Measurements from ENCODE around the gene PTPN11. TPM values are rescaled to one million over a fixed set of nuclear protein-coding genes. Genes with fewer than 3 reads are reported as not detected.

PTPN11 gene
- polyA plus RNA-seq, 3 donors, result 11.1 to 41.9 (median 28.8) TPM

GRCh38 chr12:112466011-112466422, 47.3 kb downstream of the PTPN11 start:
- Mint-ChIP-seq H3K27me3 (ENCODE audit: low read depth in 3 of 3) (peaks cover 0 to 1% (median 1%) of the 10 kb centered on the region in 3 donors), H3K9me3 (no peaks in the 10 kb centered on the region), H3K27ac (peak overlapping the region in 1 of 7 donors; percentile 1), H3K4me1 (no peaks in the 10 kb centered on the region), H3K4me3 (no peak overlapping the region), H3K36me3 (peaks cover 44 to 59% of the 10 kb centered on the region in 2 donors)
- Histone ChIP-seq H2AFZ (ENCODE audit: insufficient read depth, low read depth, low read length, poor library complexity, severe bottlenecking) (no peak overlapping the region), H4K20me1 (ENCODE audit: insufficient read depth, low read length) (no peaks in the 10 kb centered on the region), H3K9ac (ENCODE audit: insufficient read depth, low read length, poor library complexity, severe bottlenecking) (no peak overlapping the region), H3K4me3 (replicated peaks in 1 of 3; ENCODE audit: low read depth in 2 of 3, low read length in 3 of 3) (no peak overlapping the region), H3K27me3 (ENCODE audit: control insufficient read depth in 2 of 2, insufficient read depth in 2 of 2, low read length in 2 of 2) (no peaks in the 10 kb centered on the region), H3K4me2 (replicated peaks; ENCODE audit: extremely low read depth, low read length, poor library complexity, severe bottlenecking) (no peak overlapping the region), H3K4me1 (ENCODE audit: control insufficient read depth in 1 of 2, insufficient read depth in 2 of 2, low read length in 2 of 2) (no peaks in the 10 kb centered on the region), H3K27ac (ENCODE audit: low read depth in 1 of 2, low read length in 2 of 2) (no peak overlapping the region), H3K36me3 (replicated peaks in 1 of 2; ENCODE audit: control insufficient read depth in 1 of 2, insufficient read depth in 2 of 2, low read length in 2 of 2) (peaks cover 28 to 64% of the 10 kb centered on the region in 2 donors), H3K9me3 (replicated peaks in 1 of 2; ENCODE audit: control insufficient read depth in 1 of 2, insufficient read depth in 1 of 2, low read length in 2 of 2) (no peaks in the 10 kb centered on the region), H3K79me2 (ENCODE audit: insufficient read depth, low read length) (no peaks in the 10 kb centered on the region)
- intact Hi-C loops (cut with micrococcal nuclease), result no loop called here
- no peak for DNase-seq
- TF ChIP-seq, protein P1, sequence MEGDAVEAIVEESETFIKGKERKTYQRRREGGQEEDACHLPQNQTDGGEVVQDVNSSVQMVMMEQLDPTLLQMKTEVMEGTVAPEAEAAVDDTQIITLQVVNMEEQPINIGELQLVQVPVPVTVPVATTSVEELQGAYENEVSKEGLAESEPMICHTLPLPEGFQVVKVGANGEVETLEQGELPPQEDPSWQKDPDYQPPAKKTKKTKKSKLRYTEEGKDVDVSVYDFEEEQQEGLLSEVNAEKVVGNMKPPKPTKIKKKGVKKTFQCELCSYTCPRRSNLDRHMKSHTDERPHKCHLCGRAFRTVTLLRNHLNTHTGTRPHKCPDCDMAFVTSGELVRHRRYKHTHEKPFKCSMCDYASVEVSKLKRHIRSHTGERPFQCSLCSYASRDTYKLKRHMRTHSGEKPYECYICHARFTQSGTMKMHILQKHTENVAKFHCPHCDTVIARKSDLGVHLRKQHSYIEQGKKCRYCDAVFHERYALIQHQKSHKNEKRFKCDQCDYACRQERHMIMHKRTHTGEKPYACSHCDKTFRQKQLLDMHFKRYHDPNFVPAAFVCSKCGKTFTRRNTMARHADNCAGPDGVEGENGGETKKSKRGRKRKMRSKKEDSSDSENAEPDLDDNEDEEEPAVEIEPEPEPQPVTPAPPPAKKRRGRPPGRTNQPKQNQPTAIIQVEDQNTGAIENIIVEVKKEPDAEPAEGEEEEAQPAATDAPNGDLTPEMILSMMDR (IDR thresholded peaks at IDR 0.05), result no peak

- TF ChIP-seq, protein P1 (IDR thresholded peaks at IDR 0.05), result no peak
- H3K4me3 ChIP-seq (replicated peaks in 1 of 3; ENCODE audit: low read depth in 2 of 3, low read length in 3 of 3), result no peak overlapping the region
- Mint-ChIP-seq H3K4me3 (no peak overlapping the region), H3K4me1 (no peaks in the 10 kb centered on the region), H3K36me3 (peaks cover 41 to 60% of the 10 kb centered on the region in 2 donors), H3K27me3 (ENCODE audit: low read depth in 3 of 3) (peaks cover 0 to 1% (median 1%) of the 10 kb centered on the region in 3 donors), H3K27ac (peak overlapping the region in 1 of 7 donors; percentile 6), H3K9me3 (no peaks in the 10 kb centered on the region)
- H3K9ac ChIP-seq (ENCODE audit: insufficient read depth, low read length, poor library complexity, severe bottlenecking), result no peak overlapping the region
- WGBS (ENCODE audit: insufficient coverage), result 86% methylated on average over 2 of the region's 3 CpGs
- H3K4me1 ChIP-seq (ENCODE audit: control insufficient read depth in 1 of 2, insufficient read depth in 2 of 2, low read length in 2 of 2), result no peaks in the 10 kb centered on the region
- DNase-seq, result no peak
- no peaks in the 10 kb centered on the region for H3K79me2 ChIP-seq (ENCODE audit: insufficient read depth, low read length)
- intact Hi-C loops (cut with micrococcal nuclease), result no loop called here
- H3K4me2 ChIP-seq (replicated peaks; ENCODE audit: extremely low read depth, low read length, poor library complexity, severe bottlenecking), result no peak overlapping the region
- no peaks in the 10 kb centered on the region for H3K27me3 ChIP-seq (ENCODE audit: control insufficient read depth in 2 of 2, insufficient read depth in 2 of 2, low read length in 2 of 2)
- no peak overlapping the region for H3K27ac ChIP-seq (ENCODE audit: low read depth in 1 of 2, low read length in 2 of 2)
- no peak overlapping the region for H2AFZ ChIP-seq (ENCODE audit: insufficient read depth, low read depth, low read length, poor library complexity, severe bottlenecking)
- H4K20me1 ChIP-seq (ENCODE audit: insufficient read depth, low read length), result no peaks in the 10 kb centered on the region
- no peaks in the 10 kb centered on the region for H3K9me3 ChIP-seq (replicated peaks in 1 of 2; ENCODE audit: control insufficient read depth in 1 of 2, insufficient read depth in 1 of 2, low read length in 2 of 2)
- H3K36me3 ChIP-seq (replicated peaks in 1 of 2; ENCODE audit: control insufficient read depth in 1 of 2, insufficient read depth in 2 of 2, low read length in 2 of 2), result peaks cover 25 to 61% of the 10 kb centered on the region in 2 donors
Observed at GRCh38 chr12:112466835-112467234, 48.1 kb downstream of the PTPN11 start.

Data from CD14-positive monocyte (primary cell).